Gastrocnemius medialis (tissue), 4 donors: ENCODE results near the gene CD1C.

Source experiments
- CTCF ChIP-seq, 5 experiments: fragments of 450-650 bp in 3 of 5; fragments of 200-600 bp in 2 of 5; sonication (generic) in 2 of 5; IDR thresholded peaks in 4 of 5; conservative IDR thresholded peaks in 1 of 5; 1 replicate in 4 of 5; 2 replicates in 1 of 5; pipeline ENCODE4 v1.5.1; 2016 to 2019; ENCODE audit warnings: antibody characterized with exemption in 5 of 5, mild to moderate bottlenecking in 3 of 5, moderate library complexity in 3 of 5
- POLR2A ChIP-seq, 2 donors: fragments of 450-650 bp; IDR thresholded peaks; one replicate each; pipeline ENCODE4 v1.6.1; 2017; ENCODE audit warnings: antibody characterized with exemption in 2 of 2, mild to moderate bottlenecking in 2 of 2, moderate library complexity in 2 of 2

GRCh38 chr1:158329300-158329699 lies 39.6 kb downstream of the CD1C start:
- no peak for TF ChIP-seq CTCF (IDR thresholded peaks at IDR 0.05 in 4 of 5, conservative IDR thresholded peaks at IDR 0.05 in 1 of 5)
- no peak for TF ChIP-seq POLR2A (IDR thresholded peaks at IDR 0.05)
